PC-3 (cell line): ENCODE data around the gene MIEN1. TPM values are rescaled to one million over a fixed set of nuclear protein-coding genes. Genes with fewer than 3 reads are reported as not detected.
"Not testable (repeated sequence)": the region's sequence is repeated elsewhere in the genome, so short reads cannot be mapped to it uniquely, and the experiment has no call there.

ENCODE experiments used
- ATAC-seq: fragments of 200-7000 bp; cut with Tn5 transposase; 2 replicates; pipeline ENCODE4 v1.9.1; 2020; ENCODE audit warnings: mild to moderate bottlenecking, moderate library complexity
- BruUV-seq: library from RNA; stranded (reverse); fragments of 400-500 nt; replicated peaks from 2 replicates; lab custom pipeline; 2021; lab: Mats Ljungman, UMichigan
- CTCF ChIA-PET: fragments of 300-600 bp; sonication (Branson Sonifier 250); formaldehyde crosslinking; loops from one replicate; lab custom pipeline; 2022; ENCODE audit warnings: antibody characterized with exemption; lab: Charles Lee
- POLR2A ChIA-PET: fragments of 300-600 bp; sonication (Branson Sonifier 250); formaldehyde crosslinking; loops from one replicate; lab custom pipeline; 2022; ENCODE audit warnings: antibody characterized with exemption; ENCODE audit not compliant: unreplicated experiment; lab: Charles Lee
- DNase-seq: peaks from one replicate; pipeline ENCODE4 v3.0.0-alpha.2; 2015
- H2AFZ ChIP-seq: fragments of 300-600 bp; sonication (generic); 2 replicates; pipeline ENCODE4 v1.6.0; 2016; ENCODE audit warnings: antibody characterized with exemption, low read length
- H3F3A ChIP-seq: fragments of 300-600 bp; sonication (generic); one replicate; pipeline ENCODE4 v1.6.0; 2017; ENCODE audit warnings: antibody characterized with exemption, low read length, control low read depth, mild to moderate bottlenecking; ENCODE audit not compliant: unreplicated experiment
- H3K27ac ChIP-seq: fragments of 300-600 bp; sonication (generic); 2 replicates; pipeline ENCODE4 v1.5.1; 2016; ENCODE audit warnings: mild to moderate bottlenecking, low read length
- H3K27me3 ChIP-seq: fragments of 300-600 bp; sonication (generic); 2 replicates; pipeline ENCODE4 v1.6.1; 2016; ENCODE audit warnings: low read length, mixed read lengths
- H3K36me3 ChIP-seq: fragments of 300-600 bp; sonication (generic); 2 replicates; pipeline ENCODE4 v1.6.1; 2016; ENCODE audit warnings: low read depth, mixed run types, low read length, mixed read lengths
- H3K4me1 ChIP-seq: fragments of 300-600 bp; sonication (generic); 2 replicates; pipeline ENCODE4 v1.5.1; 2016; ENCODE audit warnings: low read length; ENCODE audit not compliant: insufficient read depth
- H3K4me2 ChIP-seq: fragments of 300-600 bp; sonication (generic); 2 replicates; pipeline ENCODE4 v1.6.0; 2016; ENCODE audit warnings: low read length
- H3K4me3 ChIP-seq: fragments of 300-600 bp; sonication (generic); 2 replicates; pipeline ENCODE4 v1.5.1; 2016; ENCODE audit warnings: mild to moderate bottlenecking, low read length, mixed read lengths
- H3K79me2 ChIP-seq: fragments of 300-600 bp; sonication (generic); 2 replicates; pipeline ENCODE4 v1.6.1; 2017; ENCODE audit warnings: low read length, mixed read lengths
- H3K9ac ChIP-seq: fragments of 300-600 bp; sonication (generic); 2 replicates; pipeline ENCODE4 v1.6.0; 2016; ENCODE audit warnings: mild to moderate bottlenecking, low read length
- H3K9me2 ChIP-seq: fragments of 300-600 bp; sonication (generic); replicated peaks from 2 replicates; pipeline ENCODE4 v1.6.1; 2016; ENCODE audit warnings: mixed run types, low read length, mixed read lengths
- H3K9me3 ChIP-seq: fragments of 300-600 bp; sonication (generic); 2 replicates; pipeline ENCODE4 v1.6.1; 2016; ENCODE audit warnings: low read length, mixed read lengths
- H4K20me1 ChIP-seq: fragments of 300-600 bp; sonication (generic); 2 replicates; pipeline ENCODE4 v1.6.1; 2016; ENCODE audit warnings: low read length, mixed read lengths
- CTCF ChIP-seq: fragments of 300-600 bp; sonication (generic); conservative IDR thresholded peaks from 2 replicates; pipeline ENCODE4 v1.5.1; 2017; ENCODE audit warnings: antibody characterized with exemption, low read depth, mild to moderate bottlenecking, low read length
- EZH2 ChIP-seq: fragments of 300-600 bp; sonication (generic); IDR thresholded peaks from one replicate; pipeline ENCODE4 v1.6.1; 2017; ENCODE audit warnings: antibody characterized with exemption, mild to moderate bottlenecking, low read length; ENCODE audit not compliant: unreplicated experiment
- EZH2phosphoT487 ChIP-seq: fragments of 300-600 bp; sonication (generic); IDR thresholded peaks from 2 replicates; pipeline ENCODE4 v1.6.1; 2018; ENCODE audit warnings: mild to moderate bottlenecking, antibody characterized with exemption, low read length, borderline replicate concordance
- intact Hi-C: fragments of 100-400 bp; cut with micrococcal nuclease; formaldehyde crosslinking; loops from 2 replicates; pipeline ENCODE4 v1.9.0; 2023
- total RNA-seq: library from RNA; depleted of rRNA; stranded (reverse); fragments of >200 nt; gene quantifications from 2 replicates; pipeline ENCODE4 v1.2.3, GENCODE V29; 2014

MIEN1 gene
- total RNA-seq, 1 experiment from 2014 or later = 52.0 TPM

GRCh38 chr17:39750131-39751015 lies 20.0 kb upstream of the MIEN1 start:
- H3K9me3 ChIP-seq = no peaks in the 10 kb centered on the region
- no peak for DNase-seq
- TF ChIP-seq EZH2phosphoT487 = no peak
- TF ChIP-seq CTCF = no peak
- TF ChIP-seq EZH2 = no peak
- no peak overlapping the region for H3K9ac ChIP-seq
- no TSS peak for BruUV-seq
- ATAC-seq = no peak
- H3K9me2 ChIP-seq = no peaks in the 10 kb centered on the region
- H3K79me2 ChIP-seq = no peaks in the 10 kb centered on the region
- CTCF ChIA-PET = no interaction called here
- H3K27ac ChIP-seq = no peak overlapping the region
- peaks cover 6% of the 10 kb centered on the region; the same call in 1 of the 2 replicates for H3K4me1 ChIP-seq
- H3K36me3 ChIP-seq = no peaks in the 10 kb centered on the region
- intact Hi-C loops = loop anchor here (5.0 kb wide), 1 partner anchor 128 kb away; no protein-coding TSS in a partner anchor
- H3F3A ChIP-seq = no peaks in the 10 kb centered on the region
- no peaks in the 10 kb centered on the region for H4K20me1 ChIP-seq
- H3K4me2 ChIP-seq = no peak overlapping the region
- H3K27me3 ChIP-seq = no peaks in the 10 kb centered on the region
- POLR2A ChIA-PET = no interaction called here
- no peak overlapping the region for H2AFZ ChIP-seq
- H3K4me3 ChIP-seq = no peak overlapping the region

GRCh38 chr17:39748444-39749034 lies 18.2 kb upstream of the MIEN1 start:
- BruUV-seq, H3K27ac ChIP-seq, H2AFZ ChIP-seq, H3K36me3 ChIP-seq, H3K4me1 ChIP-seq, H4K20me1 ChIP-seq, H3K4me2 ChIP-seq, H3K79me2 ChIP-seq, H3K9me3 ChIP-seq, CTCF ChIA-PET, H3K9ac ChIP-seq, H3F3A ChIP-seq, intact Hi-C loops, H3K9me2 ChIP-seq, ATAC-seq, H3K27me3 ChIP-seq, H3K4me3 ChIP-seq, DNase-seq: not testable (repeated sequence)
- POLR2A ChIA-PET = interaction anchor here (0.6 kb wide), 1 partner anchor 766 kb away, joined by 3 read pairs; no protein-coding TSS in a partner anchor

GRCh38 chr17:39747745-39748144 lies 17.4 kb upstream of the MIEN1 start:
- Histone ChIP-seq H3K4me2 (no peak overlapping the region), H4K20me1 (no peaks in the 10 kb centered on the region), H3K4me1 (no peaks in the 10 kb centered on the region), H3F3A (no peaks in the 10 kb centered on the region), H3K9ac (no peak overlapping the region), H3K79me2 (no peaks in the 10 kb centered on the region), H3K9me3 (no peaks in the 10 kb centered on the region), H3K36me3 (no peaks in the 10 kb centered on the region; the same call in 1 of the 2 replicates), H3K9me2 (no peaks in the 10 kb centered on the region), H3K4me3 (no peak overlapping the region), H3K27me3 (no peaks in the 10 kb centered on the region), H3K27ac (no peak overlapping the region), H2AFZ (no peak overlapping the region)
- DNase-seq (no peak), ATAC-seq (no peak)
- ChIA-PET CTCF (no interaction called here), POLR2A (interaction anchor here (0.6 kb wide), 1 partner anchor 96 kb away, joined by 7 read pairs; no protein-coding TSS in a partner anchor)
- intact Hi-C loops = no loop called here
- TF ChIP-seq EZH2 (no peak), EZH2phosphoT487 (no peak), CTCF (no peak)
- no TSS peak for BruUV-seq
